Fibroblast of lung (primary cell): ENCODE data around the gene RIT2.

ENCODE experiments used
- EZH2 ChIP-seq: IDR thresholded peaks from 2 replicates; pipeline ENCODE4 v1.5.1; 2012; ENCODE audit warnings: low read length, control low read depth, mild to moderate bottlenecking; ENCODE audit errors: missing control alignments
- TF ChIP-seq, protein P1 (sequence below), 2 donors: IDR thresholded peaks in 1 of 2; conservative IDR thresholded peaks in 1 of 2; 1 replicate in 1 of 2; 2 replicates in 1 of 2; pipeline ENCODE4 v1.5.1; 2011 to 2012; ENCODE audit warnings: low read length in 2 of 2, control low read depth in 1 of 2, inconsistent platforms in 1 of 2, low read depth in 1 of 2, mild to moderate bottlenecking in 1 of 2

DNA sequence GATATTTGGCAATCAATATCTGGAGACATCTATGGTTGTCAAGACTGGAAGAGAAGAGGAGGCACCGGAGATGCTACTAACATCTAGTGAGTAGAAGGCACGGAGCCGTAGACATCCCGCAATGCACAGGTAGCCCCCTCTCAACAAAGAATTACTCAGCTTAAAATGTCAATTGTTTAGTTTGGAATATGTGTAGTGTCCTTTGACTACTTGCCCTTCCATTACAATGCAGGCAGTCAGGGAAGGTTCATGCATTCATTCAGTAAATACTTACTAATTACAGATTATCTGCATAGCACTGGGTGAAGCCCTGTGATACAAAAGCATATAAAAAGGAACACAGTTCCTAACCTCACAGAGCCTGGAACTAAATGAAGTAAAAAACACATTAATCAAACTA is 294.0 kb downstream of the RIT2 start:
- TF ChIP-seq, protein P1, sequence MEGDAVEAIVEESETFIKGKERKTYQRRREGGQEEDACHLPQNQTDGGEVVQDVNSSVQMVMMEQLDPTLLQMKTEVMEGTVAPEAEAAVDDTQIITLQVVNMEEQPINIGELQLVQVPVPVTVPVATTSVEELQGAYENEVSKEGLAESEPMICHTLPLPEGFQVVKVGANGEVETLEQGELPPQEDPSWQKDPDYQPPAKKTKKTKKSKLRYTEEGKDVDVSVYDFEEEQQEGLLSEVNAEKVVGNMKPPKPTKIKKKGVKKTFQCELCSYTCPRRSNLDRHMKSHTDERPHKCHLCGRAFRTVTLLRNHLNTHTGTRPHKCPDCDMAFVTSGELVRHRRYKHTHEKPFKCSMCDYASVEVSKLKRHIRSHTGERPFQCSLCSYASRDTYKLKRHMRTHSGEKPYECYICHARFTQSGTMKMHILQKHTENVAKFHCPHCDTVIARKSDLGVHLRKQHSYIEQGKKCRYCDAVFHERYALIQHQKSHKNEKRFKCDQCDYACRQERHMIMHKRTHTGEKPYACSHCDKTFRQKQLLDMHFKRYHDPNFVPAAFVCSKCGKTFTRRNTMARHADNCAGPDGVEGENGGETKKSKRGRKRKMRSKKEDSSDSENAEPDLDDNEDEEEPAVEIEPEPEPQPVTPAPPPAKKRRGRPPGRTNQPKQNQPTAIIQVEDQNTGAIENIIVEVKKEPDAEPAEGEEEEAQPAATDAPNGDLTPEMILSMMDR (conservative IDR thresholded peaks at IDR 0.05 in 1 of 2, IDR thresholded peaks at IDR 0.05 in 1 of 2; ENCODE audit: low read depth in 1 of 2, low read length in 2 of 2), result no peak
- no peak for TF ChIP-seq EZH2
